DMS114 treated with DMSO at 0.1 percent for 48 hours (cell line): ENCODE data around the gene ZNF497.
"Not testable (repeated sequence)": the region's sequence is repeated elsewhere in the genome, so short reads cannot be mapped to it uniquely, and the experiment has no call there.

Source experiments
- DNase-seq: peaks from one replicate; lab custom pipeline; 2025; ENCODE audit not compliant: unreplicated experiment; lab: John Stamatoyannopoulos, UW

The ZNF497 gene

GRCh38 chr19:58362272-58362994 lies at the start of gene ZNF497:
ZNF497 (minus strand) TSS chr19:58362751; CDS start chr19:58357635, 5,116 bp downstream.
- peak; percentile 96 for DNase-seq

- peak; percentile 63 for DNase-seq
Measured at GRCh38 chr19:58409010-58409790, 46.6 kb upstream of the ZNF497 start.

GRCh38 chr19:58408152-58409009 lies 45.8 kb upstream of the ZNF497 start, which contains the start of gene ZNF584:
ZNF584 (plus strand) TSS chr19:58408649; CDS start chr19:58409148, 499 bp downstream.
- DNase-seq: peak; percentile 93

- no peak for DNase-seq
Measured at GRCh38 chr19:58407658-58408151, 45.2 kb upstream of the ZNF497 start.

GRCh38 chr19:58406818-58407657 lies 44.5 kb upstream of the ZNF497 start:
- no peak for DNase-seq

- DNase-seq: not testable (repeated sequence)
Measured at GRCh38 chr19:58403920-58404478, 41.4 kb upstream of the ZNF497 start.

GRCh38 chr19:58401840-58402421 lies 39.4 kb upstream of the ZNF497 start:
- DNase-seq: no peak

GRCh38 chr19:58400916-58401839 lies 38.6 kb upstream of the ZNF497 start:
- DNase-seq: peak; percentile 98

- DNase-seq: no peak
Measured at GRCh38 chr19:58400316-58400915, 37.9 kb upstream of the ZNF497 start.

- no peak for DNase-seq
Measured at GRCh38 chr19:58399903-58400302, 37.4 kb upstream of the ZNF497 start.

GRCh38 chr19:58398545-58398944 lies 36.0 kb upstream of the ZNF497 start:
- no peak for DNase-seq

GRCh38 chr19:58398087-58398486 lies 35.5 kb upstream of the ZNF497 start:
- DNase-seq: no peak

- no peak for DNase-seq
Measured at GRCh38 chr19:58397533-58398037, 35.0 kb upstream of the ZNF497 start.

- no peak for DNase-seq
Measured at GRCh38 chr19:58396691-58397532, 34.4 kb upstream of the ZNF497 start.

GRCh38 chr19:58395979-58396627 lies 33.6 kb upstream of the ZNF497 start:
- no peak for DNase-seq

- no peak for DNase-seq
Measured at GRCh38 chr19:58395220-58395978, 32.8 kb upstream of the ZNF497 start, which contains the start of gene RNF225. RNF225 (plus strand) TSS chr19:58395656; CDS start chr19:58396090, 434 bp downstream.
